Loucy (cell line): ENCODE measurements around the gene RABL6.

Source experiments
- H2AFZ ChIP-seq: fragments of 200-600 bp; sonication (generic); 2 replicates; pipeline ENCODE4 v1.6.0; 2016; ENCODE audit warnings: antibody characterized with exemption, mild to moderate bottlenecking, low read length, moderate library complexity
- H3F3A ChIP-seq: fragments of 200-600 bp; 2 replicates; pipeline ENCODE4 v1.6.0; 2016; ENCODE audit warnings: antibody characterized with exemption, low read depth, mild to moderate bottlenecking
- H3K27me3 ChIP-seq: fragments of 200-600 bp; sonication (generic); 2 replicates; pipeline ENCODE4 v1.6.1; 2014; ENCODE audit warnings: low read length, mild to moderate bottlenecking; ENCODE audit not compliant: insufficient read depth, poor library complexity, severe bottlenecking
- H3K36me3 ChIP-seq: fragments of 200-600 bp; sonication (generic); 2 replicates; pipeline ENCODE4 v1.6.1; 2016; ENCODE audit warnings: low read length; ENCODE audit not compliant: insufficient read depth
- H3K4me1 ChIP-seq: fragments of 200-600 bp; sonication (generic); 2 replicates; pipeline ENCODE4 v1.5.1; 2014; ENCODE audit warnings: low read length, mild to moderate bottlenecking; ENCODE audit not compliant: insufficient read depth, poor library complexity, severe bottlenecking
- H3K4me2 ChIP-seq: fragments of 200-600 bp; sonication (generic); 2 replicates; pipeline ENCODE4 v1.6.0; 2014; ENCODE audit warnings: antibody characterized with exemption, low read length, low read depth, mild to moderate bottlenecking; ENCODE audit not compliant: poor library complexity, severe bottlenecking
- H3K4me3 ChIP-seq: fragments of 200-600 bp; sonication (generic); 2 replicates; pipeline ENCODE4 v1.5.1; 2014; ENCODE audit warnings: low read length, mild to moderate bottlenecking, mixed read lengths; ENCODE audit not compliant: poor library complexity, severe bottlenecking
- H3K79me2 ChIP-seq: fragments of 200-600 bp; sonication (generic); 2 replicates; pipeline ENCODE4 v1.6.1; 2014; ENCODE audit warnings: low read length; ENCODE audit not compliant: insufficient read depth
- H3K9ac ChIP-seq: fragments of 200-600 bp; sonication (generic); 2 replicates; pipeline ENCODE4 v1.6.0; 2014; ENCODE audit warnings: mild to moderate bottlenecking, low read depth, low read length, moderate library complexity; ENCODE audit not compliant: poor library complexity, severe bottlenecking
- H3K9me2 ChIP-seq: fragments of 200-600 bp; sonication (generic); replicated peaks from 2 replicates; pipeline ENCODE4 v1.6.1; 2016; ENCODE audit warnings: low read depth, low read length, mixed read lengths
- H3K9me3 ChIP-seq: fragments of 200-600 bp; sonication (generic); 2 replicates; pipeline ENCODE4 v1.6.1; 2014; ENCODE audit warnings: mild to moderate bottlenecking, antibody characterized with exemption, low read length, low read depth; ENCODE audit not compliant: insufficient read depth
- H4K20me1 ChIP-seq: fragments of 200-600 bp; sonication (generic); 2 replicates; pipeline ENCODE4 v1.6.0; 2014; ENCODE audit warnings: antibody characterized with exemption, low read length, mild to moderate bottlenecking; ENCODE audit not compliant: insufficient read depth, poor library complexity, severe bottlenecking
- CTCF ChIP-seq: fragments of 200-600 bp; sonication (generic); conservative IDR thresholded peaks from 2 replicates; pipeline ENCODE4 v1.5.1; 2014; ENCODE audit warnings: mild to moderate bottlenecking, antibody characterized with exemption, low read length
- EZH2phosphoT487 ChIP-seq: fragments of 200-600 bp; IDR thresholded peaks from 2 replicates; pipeline ENCODE4 v1.6.1; 2018; ENCODE audit warnings: antibody characterized with exemption, mild to moderate bottlenecking, moderate library complexity, borderline replicate concordance

The RABL6 gene

DNA sequence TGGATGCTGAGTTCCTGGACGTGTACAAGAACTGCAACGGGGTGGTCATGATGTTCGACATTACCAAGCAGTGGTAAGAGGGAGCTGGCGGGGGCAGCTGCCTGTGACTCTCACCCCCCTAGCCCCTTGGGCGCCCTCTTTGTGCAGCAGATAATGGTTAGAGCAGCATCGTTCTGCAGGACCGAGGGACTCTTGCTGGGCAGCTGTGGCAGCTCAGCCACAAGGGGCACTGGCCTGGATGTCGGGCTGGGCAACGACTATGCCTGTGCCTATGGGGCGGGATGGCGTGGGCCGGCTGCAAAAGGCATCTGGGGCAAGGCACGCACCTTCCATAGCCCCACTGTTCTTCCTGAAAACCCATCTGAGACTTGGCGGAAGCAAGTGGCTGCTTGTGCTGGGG is 21.7 kb downstream of the RABL6 start:
- Histone ChIP-seq H3K4me2 (no peak overlapping the region), H3K36me3 (peaks cover 36% of the 10 kb centered on the region; the same call in 1 of the 2 replicates), H2AFZ (no peak overlapping the region), H3K4me1 (no peaks in the 10 kb centered on the region), H3K9ac (no peak overlapping the region), H3K4me3 (no peak overlapping the region), H3K9me2 (no peaks in the 10 kb centered on the region), H3K27me3 (no peaks in the 10 kb centered on the region), H3K79me2 (no peaks in the 10 kb centered on the region), H3F3A (no peaks in the 10 kb centered on the region), H4K20me1 (no peaks in the 10 kb centered on the region), H3K9me3 (no peaks in the 10 kb centered on the region)
- TF ChIP-seq CTCF (no peak), EZH2phosphoT487 (no peak)

- Histone ChIP-seq H3K36me3 (peaks cover 36% of the 10 kb centered on the region; the same call in 1 of the 2 replicates), H2AFZ (no peak overlapping the region), H3K9me2 (no peaks in the 10 kb centered on the region), H4K20me1 (no peaks in the 10 kb centered on the region), H3K27me3 (no peaks in the 10 kb centered on the region), H3K4me2 (no peak overlapping the region), H3K9me3 (no peaks in the 10 kb centered on the region), H3K4me1 (no peaks in the 10 kb centered on the region), H3F3A (no peaks in the 10 kb centered on the region), H3K9ac (no peak overlapping the region), H3K4me3 (no peak overlapping the region), H3K79me2 (no peaks in the 10 kb centered on the region)
- TF ChIP-seq EZH2phosphoT487 (no peak), CTCF (no peak)
Observed at GRCh38 chr9:136829981-136830885, 22.5 kb downstream of the RABL6 start.

DNA sequence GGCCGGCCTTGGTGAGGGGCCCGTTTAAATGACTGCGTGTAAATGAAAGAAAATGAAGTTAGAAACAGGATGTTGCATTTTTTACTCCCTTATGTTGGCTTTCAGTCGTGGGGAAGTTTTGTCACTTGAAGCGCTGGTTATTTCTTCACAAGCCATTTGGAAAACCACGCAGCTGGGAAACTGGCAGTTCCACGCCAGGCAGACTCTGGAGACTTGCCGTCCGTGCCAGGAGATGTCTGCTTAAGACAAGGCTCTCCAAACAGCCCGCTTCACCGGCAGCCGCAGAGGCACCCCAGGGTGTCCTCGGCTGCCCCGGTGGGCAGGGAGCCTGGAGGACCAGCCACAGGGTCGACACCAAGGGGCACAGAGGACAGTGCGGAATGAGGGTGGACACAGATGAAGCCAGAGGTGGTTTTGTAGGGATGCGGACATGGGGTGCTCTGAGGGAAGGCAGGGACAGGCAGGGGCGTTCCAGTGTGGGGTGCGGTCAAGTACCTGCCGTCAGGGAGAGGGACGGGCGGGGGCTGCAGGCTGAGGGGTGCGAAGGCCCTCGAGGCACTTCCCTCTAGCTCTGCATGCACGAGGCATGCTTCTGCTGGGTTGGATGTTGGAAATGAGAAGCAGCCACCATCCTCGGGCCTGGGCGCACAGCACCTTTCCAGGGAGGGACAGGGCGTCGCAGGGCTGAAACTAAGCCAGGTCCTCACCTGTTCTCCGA is 23.4 kb downstream of the RABL6 start:
- no peak overlapping the region for H3K4me2 ChIP-seq
- H3K79me2 ChIP-seq: no peaks in the 10 kb centered on the region
- H3K9me2 ChIP-seq: no peaks in the 10 kb centered on the region
- H2AFZ ChIP-seq: no peak overlapping the region
- H3K27me3 ChIP-seq: no peaks in the 10 kb centered on the region
- no peak overlapping the region for H3K4me3 ChIP-seq
- TF ChIP-seq EZH2phosphoT487 (no peak), CTCF (no peak)
- peaks cover 27% of the 10 kb centered on the region; the same call in 1 of the 2 replicates for H3K36me3 ChIP-seq
- H3K9me3 ChIP-seq: no peaks in the 10 kb centered on the region
- H3F3A ChIP-seq: no peaks in the 10 kb centered on the region
- H4K20me1 ChIP-seq: no peaks in the 10 kb centered on the region
- H3K4me1 ChIP-seq: no peaks in the 10 kb centered on the region
- H3K9ac ChIP-seq: no peak overlapping the region
